Measurements from ENCODE around the gene SLC43A2.
"Not testable (repeated sequence)": the region's sequence is repeated elsewhere in the genome, so short reads cannot be mapped to it uniquely, and the experiment has no call there.

The SLC43A2 gene

DNA sequence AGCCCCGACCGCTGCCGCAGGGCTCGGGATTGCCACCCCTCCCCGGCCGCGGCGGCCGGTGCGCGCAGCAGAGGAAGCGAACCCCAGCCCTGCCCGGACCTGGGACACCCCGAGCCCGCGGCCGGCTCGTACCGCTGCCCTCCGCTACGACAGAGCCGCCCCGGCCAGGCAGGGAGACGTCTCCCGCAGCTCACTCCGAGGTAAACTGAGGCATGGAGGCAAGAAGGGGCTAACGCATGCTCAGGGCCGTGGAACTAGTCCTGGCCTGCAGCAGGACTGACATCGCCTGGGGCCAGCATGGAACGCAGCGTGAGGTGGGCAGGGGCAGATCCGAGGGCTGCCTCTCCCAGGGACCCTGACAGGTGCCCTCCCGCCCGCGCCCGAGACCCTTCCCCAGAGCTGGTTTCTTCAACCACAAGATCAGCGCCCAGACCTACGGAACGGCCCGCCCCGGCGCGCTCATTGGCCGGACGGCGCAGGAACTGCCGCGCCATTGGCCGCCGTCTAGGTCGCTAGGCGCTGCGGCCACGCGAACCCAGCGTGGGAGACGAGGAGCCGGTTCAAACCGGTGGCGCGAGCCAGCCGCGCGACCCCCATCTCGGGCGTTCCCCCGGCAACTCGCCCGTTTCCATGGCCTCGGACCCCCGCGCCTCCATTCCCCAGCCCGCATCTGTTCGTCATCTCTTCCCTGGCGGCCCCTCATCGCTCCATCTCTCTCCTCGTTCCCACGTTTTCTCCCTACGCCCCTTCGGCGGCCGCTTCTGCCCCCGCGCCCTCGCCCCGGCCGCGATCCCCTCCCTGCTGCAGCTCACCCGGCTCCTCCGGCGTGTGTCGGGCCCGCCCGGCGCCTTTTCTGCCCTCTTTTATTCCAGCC lies at the start of gene SLC43A2:
TSS of gene SLC43A2 (minus strand) at position 853 of the 874 bp plus-strand sequence. CDS start 960 bp downstream, outside the sequence.
- peak; percentile 52 to 62 for DNase-seq (ENCODE audit: low read depth in 1 of 2, low spot score in 1 of 2)

DNA sequence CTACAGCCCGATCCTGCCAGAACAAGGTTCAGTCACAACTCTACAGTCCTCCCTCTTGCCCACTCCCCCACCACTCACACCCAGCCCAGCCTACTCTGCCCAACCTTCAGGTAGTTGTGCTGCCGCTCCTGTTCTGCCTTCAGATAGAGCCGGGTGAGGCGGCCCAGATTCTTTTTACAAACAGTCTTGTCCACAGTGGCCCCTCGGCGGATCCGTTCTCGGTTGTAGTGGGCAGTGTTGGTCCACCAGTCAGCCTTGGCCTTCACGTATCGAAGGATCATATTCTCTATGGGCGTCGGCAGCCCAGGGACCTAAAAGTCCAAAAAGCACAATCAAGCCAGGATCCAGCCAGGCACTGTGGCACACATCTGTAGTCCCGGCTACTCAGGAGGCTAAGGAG lies 47.8 kb upstream of the SLC43A2 start:
- no peak for DNase-seq (ENCODE audit: low read depth in 1 of 2, low spot score in 1 of 2)

DNA sequence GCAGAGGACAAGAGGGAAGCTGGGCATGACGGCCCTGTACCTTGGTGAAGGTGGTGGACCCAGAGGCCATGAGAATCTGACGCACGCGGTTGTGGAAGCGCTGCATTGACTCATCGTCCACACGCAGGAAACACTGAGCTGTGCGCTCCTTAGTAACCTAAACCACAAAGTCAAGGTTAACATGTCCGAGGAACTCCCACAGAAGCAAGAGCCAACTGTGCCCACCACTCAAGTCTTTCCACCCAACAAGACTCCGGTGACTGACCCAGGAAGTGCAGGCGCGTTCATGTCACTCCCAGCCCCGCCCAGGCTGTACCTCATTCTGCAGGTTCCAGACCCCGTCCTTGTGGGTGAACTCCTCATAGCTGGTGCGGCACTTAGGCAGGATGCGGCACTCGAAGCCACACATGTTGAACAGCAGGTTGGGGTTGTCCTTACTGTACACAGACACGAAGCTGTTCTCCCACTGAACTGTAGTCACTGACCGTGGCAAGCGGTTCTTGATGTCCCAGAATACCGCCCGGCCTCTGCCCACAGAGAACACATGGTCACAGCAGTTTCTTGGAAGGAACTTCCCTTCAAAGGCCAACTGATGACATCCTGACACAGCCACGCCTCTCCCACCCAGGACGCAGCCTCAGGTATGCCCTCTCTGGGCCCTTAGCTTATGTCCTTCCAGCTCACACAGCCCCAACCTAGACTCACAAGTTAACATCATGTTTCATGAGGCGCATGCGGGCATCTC lies 44.6 kb upstream of the SLC43A2 start:
- no peak for DNase-seq (ENCODE audit: low read depth in 1 of 2, low spot score in 1 of 2)

DNA sequence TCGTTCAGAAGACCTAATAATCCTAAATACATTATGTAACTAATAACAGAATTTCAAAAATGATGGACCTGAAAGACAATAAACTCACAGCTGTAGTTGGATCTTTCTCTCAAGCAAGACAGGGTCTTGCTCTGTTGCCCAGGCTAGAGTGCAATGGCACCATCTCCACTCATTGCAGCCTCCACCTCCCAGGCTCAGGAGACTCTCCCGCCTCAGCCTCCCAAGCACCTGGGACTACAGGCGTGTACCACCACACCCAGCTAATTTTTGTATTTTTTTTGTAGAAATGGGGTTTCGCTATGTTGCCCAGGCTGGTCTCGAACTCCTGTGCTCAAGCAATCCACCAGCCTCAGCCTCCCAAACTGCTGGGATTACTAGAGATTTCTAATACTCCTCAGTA lies 35.3 kb upstream of the SLC43A2 start:
- not testable (repeated sequence) for DNase-seq (ENCODE audit: low read depth in 1 of 2, low spot score in 1 of 2)

DNA sequence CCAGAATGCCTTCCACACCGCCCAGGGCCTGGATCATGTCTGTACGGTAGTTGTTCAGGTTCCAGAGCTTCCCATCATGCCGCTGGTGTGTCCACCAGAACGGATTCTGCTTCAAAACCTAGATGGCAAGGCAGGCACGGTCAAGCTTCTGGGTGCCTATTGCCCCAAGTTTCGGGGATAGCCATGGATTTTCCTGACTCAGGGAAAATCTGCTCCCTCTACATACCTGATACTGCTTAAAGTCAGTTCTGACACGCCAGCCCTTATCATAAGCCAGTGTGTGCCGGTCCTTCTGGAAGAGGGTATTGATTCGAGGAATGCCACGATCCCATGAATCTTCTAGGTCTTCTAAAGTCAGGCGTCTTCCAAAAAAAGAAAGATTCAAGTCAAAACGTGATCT lies 32.4 kb upstream of the SLC43A2 start:
- DNase-seq (ENCODE audit: low read depth in 1 of 2, low spot score in 1 of 2), result no peak

DNA sequence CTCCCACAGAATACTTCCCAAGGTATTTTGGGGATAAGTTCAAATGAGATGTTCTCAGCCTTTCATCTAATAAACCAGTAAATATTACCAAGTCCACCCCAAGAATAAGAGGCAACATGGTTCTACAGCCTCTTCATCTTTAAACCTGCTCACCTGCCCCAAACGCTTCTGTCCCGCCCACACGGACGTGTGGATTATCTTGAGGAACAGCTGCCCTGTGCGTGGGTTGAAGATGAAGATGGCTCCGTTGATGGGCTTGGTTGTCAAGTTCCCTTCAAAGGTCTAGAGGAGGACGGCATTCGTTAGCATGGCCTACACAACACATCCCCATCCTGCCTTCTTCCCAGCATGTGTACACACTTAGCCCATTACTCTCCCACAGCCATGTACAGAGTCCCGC lies 29.5 kb upstream of the SLC43A2 start:
- no peak for DNase-seq (ENCODE audit: low read depth in 1 of 2, low spot score in 1 of 2)

DNA sequence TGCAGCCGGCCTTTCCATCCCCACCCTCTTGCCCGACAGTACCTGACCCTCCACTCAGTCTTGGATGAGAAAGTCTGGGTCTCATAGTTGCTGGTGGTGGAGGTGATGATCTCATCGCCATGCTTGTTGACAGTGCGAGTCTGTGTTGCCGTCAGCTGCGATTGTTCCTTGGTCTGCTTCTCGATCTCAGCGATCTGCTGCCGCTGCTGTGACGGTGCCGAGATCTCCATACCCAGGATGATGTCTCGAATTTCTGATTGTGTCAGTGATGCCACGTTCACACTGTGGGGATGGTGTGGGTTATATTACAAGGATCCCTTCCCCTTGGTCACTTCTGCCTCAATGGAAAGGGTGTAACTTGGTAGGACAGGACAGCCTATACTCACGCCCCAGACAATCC lies 25.1 kb upstream of the SLC43A2 start:
- no peak for DNase-seq (ENCODE audit: low read depth in 1 of 2, low spot score in 1 of 2)

DNA sequence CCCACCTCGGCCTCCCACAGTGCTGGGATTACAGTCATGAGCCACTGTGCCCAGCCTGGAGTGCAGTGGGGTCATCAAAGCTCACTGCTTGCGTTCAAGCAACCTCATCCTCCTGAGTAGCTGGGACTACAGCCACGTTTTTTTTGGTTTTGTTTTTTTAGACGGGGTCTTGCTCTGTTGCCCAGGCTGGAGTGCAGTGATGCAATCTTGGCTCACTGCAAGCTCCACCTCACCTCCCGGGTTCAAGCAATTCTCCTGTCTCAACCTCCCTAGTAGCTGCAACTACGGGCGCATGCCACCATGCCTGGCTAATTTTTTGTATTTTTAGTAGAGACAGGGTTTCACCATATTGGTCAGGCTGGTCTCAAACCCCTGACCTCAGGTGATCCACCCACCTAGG lies 24.2 kb upstream of the SLC43A2 start:
- DNase-seq (ENCODE audit: low read depth in 1 of 2, low spot score in 1 of 2), result not testable (repeated sequence)

DNA sequence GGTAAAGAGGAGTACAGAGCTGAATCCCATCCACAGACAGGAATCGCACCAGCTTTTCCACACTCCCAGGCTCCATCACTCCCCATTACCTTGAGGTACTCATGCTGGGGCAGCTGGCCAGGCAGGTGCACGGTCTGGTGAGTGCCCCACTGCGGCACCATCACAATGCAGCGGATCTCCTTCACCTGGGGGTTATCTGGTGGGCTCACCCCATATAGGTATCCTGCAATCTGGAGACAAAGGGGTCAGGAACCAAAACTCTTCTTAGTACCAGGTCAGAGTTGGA lies 22.9 kb upstream of the SLC43A2 start:
- no peak for DNase-seq (ENCODE audit: low read depth in 1 of 2, low spot score in 1 of 2)

DNA sequence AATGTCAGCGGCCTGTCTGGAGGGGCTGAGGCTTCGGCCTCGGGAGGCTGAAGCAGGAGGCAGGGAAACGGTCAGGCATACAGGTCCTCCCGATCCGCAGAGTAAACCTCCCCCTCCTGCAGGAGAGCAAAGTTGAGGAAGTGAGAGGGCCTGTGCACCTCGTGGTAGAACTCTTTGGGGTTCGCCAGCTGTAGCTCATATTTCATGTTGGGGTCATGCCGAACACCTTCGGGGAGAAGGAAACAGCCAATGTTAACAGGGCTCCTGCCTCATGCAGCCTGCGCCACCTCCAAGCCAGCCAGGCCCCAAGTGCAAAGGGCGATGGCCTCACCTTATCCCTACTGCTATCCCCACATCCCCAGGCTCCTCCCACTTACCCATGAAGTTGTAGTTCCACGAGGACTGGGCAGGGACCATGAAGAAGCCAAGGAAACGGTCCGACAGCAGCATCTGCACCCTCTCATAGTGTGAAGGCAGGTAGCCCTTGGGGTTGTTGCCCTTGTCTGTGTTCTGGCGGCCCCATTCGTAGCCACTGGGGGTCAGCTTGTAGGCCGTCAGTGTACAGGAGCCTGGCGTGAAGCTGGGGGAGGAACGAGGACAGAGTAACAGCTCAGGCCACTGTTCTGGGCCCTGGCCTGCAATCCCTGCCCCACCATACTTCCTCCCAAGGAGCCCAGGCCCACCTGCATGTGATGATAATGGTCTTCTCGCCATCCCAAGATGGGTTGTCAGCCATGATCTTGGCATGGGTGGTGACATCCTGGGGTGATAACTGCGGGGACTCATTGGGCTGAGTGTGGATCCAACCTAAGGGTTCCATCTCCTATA lies 22.3 kb upstream of the SLC43A2 start:
- no peak for DNase-seq (ENCODE audit: low read depth in 1 of 2, low spot score in 1 of 2)

DNA sequence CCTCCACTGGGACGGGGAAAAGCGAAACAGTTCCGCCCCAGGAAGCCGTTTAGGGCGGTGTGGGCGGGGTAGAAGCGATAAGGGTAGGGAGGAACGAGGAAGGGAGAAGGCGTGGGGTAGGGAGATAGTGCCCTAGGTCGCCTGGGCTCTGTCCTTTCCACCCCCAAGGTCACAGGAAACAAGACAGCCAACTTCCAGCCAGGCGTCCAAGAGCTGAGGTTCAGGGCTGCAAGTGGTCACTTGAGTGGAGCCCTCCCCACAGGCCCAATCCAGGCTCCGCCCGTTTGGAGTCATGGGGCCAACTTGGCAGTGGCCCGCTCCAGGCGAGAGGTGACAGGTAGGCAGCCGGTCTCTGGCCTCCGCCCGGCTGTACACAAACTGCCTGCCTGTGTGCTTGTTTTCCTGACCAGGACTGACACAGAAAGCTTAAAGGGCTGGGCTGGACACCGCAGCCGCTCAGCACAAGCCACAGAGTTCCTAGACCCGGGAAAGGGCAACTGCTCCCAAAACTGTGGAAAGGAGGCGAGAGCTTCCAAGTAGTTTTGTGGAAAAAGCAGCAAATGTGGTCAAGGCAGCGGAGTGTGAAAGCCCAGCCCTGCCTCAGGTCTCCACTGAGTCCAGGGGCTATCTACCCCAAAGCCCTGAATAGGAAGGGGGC lies 21.3 kb upstream of the SLC43A2 start, which contains the start of gene RILP:
TSS of gene RILP (minus strand) at position 23 of the 658 bp plus-strand sequence. CDS start 62 bp downstream, outside the sequence.
- DNase-seq (ENCODE audit: low read depth in 1 of 2, low spot score in 1 of 2), result no peak

DNA sequence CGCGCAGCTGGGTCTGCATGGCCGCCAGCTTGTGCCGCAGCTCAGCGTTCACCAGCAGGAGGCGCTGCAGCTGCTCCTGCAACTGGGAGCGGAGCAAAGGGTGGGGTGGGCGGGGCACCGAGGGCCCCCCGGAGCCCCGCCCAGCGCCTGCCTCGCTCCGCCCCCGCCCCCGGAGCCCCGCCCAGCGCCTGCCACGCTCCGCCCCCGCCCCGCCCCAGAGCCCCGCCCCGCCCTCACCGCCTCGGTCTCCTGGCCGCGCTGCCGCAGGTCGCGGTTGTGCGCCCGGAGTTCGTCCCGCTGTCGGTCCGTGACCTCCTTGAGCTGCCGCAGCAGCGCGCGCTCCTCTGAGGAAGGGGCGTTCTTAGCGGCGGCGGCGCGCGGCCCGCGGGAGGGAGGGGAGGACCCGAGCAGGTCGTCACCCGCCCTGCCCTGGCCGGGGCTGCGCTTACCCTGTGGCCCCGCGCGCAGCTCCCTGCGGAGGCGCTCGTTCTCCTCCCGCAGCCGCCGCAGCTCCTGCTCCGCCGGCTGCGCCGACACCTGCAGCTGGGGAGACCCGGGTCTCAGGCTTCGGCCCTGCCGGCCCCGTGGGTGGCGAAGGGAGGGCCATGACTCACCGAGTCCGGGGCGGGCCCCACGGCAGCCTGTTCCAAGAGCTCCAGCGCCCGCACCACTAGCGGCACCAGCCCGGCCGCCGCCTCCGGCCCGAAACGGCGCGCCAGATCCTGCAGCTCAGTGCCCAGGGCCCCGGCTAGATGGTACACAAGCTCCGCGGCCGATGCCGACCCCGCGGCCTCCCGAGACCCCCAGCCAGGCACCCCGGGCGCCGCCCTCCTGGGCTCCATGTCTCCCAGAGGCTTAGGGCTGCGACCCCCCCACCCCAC lies 20.6 kb upstream of the SLC43A2 start:
- peak; percentile 86 to 88 for DNase-seq (ENCODE audit: low read depth in 1 of 2, low spot score in 1 of 2)

DNA sequence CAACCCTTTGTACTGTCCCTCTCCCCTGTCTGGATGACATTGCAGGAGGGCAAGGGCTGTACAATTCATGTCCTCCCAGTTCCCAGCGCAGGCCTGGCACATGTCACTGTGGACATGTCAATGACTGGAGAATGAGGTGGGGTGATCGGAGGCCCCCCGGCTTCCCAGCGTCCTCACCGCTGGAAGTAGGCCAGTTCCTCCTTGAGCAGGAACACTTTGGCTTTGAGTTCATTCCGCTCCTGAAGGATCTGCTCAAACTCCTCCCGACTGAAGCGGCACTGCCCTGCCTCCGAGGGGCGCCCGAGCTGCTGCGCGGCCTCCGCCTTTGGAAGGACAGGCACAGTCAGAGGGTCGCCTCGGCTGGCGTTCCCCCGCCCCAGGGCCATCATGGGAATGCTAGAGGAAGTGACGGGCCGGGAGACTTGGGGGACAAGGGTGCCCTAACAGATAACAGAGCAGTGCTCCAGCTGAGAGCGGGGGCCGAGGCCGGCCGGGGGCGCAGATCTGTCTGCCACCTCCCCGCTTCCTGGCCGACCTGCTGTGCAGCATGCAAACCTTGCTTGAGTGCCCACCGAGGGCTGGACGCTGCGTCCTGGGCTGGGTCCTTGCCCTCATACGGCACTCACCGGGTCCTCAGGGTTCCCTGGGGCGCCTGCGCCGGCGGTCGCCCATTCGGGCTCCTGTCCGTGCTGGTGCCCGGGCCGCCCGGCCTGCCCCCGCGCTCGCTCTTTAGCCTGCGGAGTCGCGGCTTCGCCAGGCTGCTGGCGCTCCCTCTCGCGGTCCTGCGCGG lies 19.7 kb upstream of the SLC43A2 start:
- no peak for DNase-seq (ENCODE audit: low read depth in 1 of 2, low spot score in 1 of 2)

DNA sequence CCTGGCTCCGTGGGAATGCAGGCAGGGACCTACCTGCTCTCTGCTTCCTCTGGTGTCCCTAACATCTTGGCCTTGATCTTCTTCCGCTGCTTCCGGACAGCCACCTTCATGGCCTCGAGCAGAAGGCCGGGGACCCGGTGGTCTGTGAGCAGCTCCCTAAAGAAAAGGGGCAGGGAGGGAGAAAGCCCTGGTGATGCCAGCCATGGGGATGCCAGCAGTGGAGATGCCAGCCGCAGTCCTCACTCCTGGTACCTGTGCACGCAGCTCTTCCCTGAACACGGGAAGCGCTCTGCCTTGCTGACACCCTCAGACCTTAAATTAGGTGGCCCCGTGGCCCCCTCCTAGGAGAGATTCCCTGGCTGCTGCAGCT lies 19.2 kb upstream of the SLC43A2 start:
- no peak for DNase-seq (ENCODE audit: low read depth in 1 of 2, low spot score in 1 of 2)

DNA sequence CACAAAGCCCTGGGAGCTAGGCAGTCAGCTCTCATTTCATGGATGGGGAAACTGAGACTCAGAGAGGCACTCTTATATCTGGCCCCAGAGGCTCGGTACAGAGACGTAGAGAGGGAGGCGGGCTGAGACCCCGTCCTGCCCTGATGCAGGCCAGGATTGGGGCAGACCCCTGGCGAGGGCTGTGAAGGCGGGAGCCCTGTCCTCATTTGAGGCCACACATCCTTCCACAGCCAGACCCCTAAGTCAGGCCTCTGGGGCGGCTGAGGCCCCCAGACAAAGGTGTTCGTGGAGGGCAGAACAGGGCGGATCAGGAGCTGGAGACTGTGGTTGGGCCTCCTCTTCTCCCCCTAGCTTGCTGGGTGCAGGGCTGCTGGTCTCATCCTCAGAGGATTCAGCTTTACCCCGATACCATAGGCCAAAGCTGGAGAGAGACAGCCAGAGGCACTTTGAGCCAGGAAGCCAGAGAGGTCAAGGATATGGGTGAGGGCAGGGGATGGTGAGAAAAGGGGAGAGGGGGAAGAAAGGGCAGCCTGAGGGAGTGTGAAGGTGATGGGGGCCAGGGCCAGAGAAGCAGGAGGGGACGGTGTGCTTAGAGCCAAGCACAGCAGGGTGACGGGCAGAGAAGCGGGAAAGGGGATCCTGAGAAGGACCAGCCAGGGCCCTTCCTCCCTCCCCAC lies 17.7 kb upstream of the SLC43A2 start:
- DNase-seq (ENCODE audit: low read depth in 1 of 2, low spot score in 1 of 2), result no peak

DNA sequence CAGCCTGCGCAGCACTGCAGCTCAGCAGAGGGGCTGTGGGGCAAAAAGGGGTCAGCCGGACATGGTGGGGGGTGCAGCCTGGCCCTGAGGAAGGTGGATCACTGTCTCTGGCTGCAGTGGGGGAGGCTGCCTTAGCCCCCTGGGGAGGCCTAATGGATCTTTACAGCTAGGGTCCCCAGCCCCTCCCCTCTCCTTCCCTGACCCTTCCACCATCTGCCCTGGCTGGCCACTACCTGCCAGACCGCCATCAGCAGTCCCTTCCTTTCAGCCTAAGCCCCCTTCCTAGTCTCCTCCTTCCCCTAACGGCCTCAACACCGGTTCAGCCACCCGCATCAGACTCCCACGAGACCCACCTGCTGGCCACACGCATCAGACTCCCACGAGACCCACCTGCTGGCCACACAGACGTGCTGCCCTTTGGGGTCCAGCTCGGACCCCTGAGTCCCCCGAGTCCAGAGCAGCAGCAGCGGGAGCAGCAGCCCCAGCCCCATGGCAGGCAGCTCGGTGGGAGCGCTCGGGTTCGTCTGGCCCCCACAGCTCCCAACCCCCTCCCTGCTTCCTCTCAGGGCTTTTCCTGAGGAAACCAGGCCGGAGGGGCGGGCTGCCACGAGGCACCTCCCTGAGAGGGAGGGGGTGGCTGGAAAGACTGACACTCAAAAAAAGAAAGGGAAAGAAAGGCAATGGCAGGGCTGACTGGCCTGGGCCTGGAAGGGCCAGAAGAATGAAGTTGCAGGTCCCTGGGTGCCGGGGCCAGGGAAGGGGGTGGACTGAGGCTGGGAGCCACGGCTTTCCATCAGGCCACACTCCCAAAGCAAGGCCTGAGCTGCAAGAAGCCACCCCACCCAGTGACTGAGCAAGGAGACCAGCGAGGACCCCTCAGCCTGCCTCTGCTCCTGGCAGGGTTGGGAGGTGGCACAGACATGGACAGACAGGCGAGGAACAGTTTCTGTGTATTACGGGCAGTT lies 16.9 kb upstream of the SLC43A2 start, which contains the start of gene SCARF1:
TSS of gene SCARF1 (minus strand) at position 526 of the 965 bp plus-strand sequence. CDS start at position 491, 35 bp downstream.
- DNase-seq (ENCODE audit: low read depth in 1 of 2, low spot score in 1 of 2), result no peak

DNA sequence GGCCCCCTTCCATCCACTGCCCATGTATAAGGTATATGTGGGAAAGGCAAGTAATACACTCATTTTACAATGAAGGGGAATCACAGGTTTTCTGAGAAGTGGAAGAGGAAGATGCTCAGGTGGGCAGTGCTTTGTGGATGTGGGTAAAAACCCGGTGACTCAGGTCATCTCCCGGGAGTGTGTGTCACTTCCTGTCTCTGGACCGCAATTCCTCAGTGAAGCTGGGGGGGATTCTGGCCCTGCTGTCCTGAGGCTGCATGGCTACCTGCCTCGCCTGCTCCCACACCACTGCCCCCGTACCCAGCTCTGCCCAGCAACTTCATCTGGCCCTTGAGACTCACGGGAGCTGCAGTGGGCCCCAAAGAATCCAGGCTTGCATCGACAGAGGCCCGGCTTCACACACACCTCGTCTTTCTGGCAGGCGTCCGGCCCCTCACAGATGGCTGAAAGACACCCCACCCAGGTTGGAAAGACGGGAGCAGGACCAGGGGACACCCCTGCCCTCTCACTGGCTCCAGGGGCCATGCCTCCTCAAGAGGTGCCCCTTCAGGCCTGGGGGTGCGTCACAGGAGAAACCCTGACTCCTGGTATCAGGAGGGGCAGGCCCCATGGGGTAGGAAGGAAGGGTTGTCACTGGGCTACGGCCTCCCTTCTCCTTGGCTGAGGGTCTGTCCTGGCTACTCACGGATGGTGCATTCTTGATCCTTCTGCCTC lies 16.0 kb upstream of the SLC43A2 start:
- no peak for DNase-seq (ENCODE audit: low read depth in 1 of 2, low spot score in 1 of 2)

All from activated CD4-positive, alpha-beta T cell treated with anti-CD3 and anti-CD28 coated beads, Interleukin-2, amount 50 U/mL, for 24 hours (primary cell).